ENCODE data around the gene TICRR. TPM values are rescaled to one million over a fixed set of nuclear protein-coding genes. Genes with fewer than 3 reads are reported as not detected.

Gene TICRR
- total and polyA plus RNA-seq, 2 of the 4 experiments (the other 2 are of a cell fraction): 3.0 to 4.2 TPM

- intact Hi-C loops (cut with micrococcal nuclease): no loop called here
- CTCF ChIA-PET: no interaction called here
These were observed 32.9 kb upstream of the TICRR start for GRCh38 chr15:89542369-89542768.

More at GRCh38 chr15:89542369-89542768, 32.9 kb upstream of the TICRR start:
- no peak overlapping the region for H3K23ac ChIP-seq (ENCODE audit: low read depth, low read length)
- H2BK120ac ChIP-seq (ENCODE audit: low read depth, low read length): no peak overlapping the region
- in situ Hi-C loops (cut with MboI; ENCODE audit: low sequenced_read_pairs): no loop called here
- H4K91ac ChIP-seq (ENCODE audit: insufficient read depth, low read depth, low read length): no peak overlapping the region
- no peak overlapping the region for H3K56ac ChIP-seq (ENCODE audit: extremely low read depth, insufficient read depth, low read length)
- peaks cover 4% of the 10 kb centered on the region; the same call in 1 of the 2 replicates for H3K9me3 ChIP-seq (ENCODE audit: control insufficient read depth, insufficient read depth, low read length)
- POLR2A ChIA-PET (ENCODE audit: unreplicated experiment): no interaction called here
- H2AK9ac ChIP-seq (replicated peaks; ENCODE audit: low read depth, low read length, poor library complexity): no peak overlapping the region
- no peaks in the 10 kb centered on the region for H3K4me1 ChIP-seq (ENCODE audit: control insufficient read depth, insufficient read depth, low read length)
- no peaks in the 10 kb centered on the region for H3K79me1 ChIP-seq (ENCODE audit: low read depth in 1 of 2, low read length in 2 of 2)
- peaks cover 16% of the 10 kb centered on the region for H3K27me3 ChIP-seq (ENCODE audit: control insufficient read depth, insufficient read depth, low read length)
- H2BK15ac ChIP-seq (ENCODE audit: low read depth, low read length): no peak overlapping the region
- no peaks in the 10 kb centered on the region for H3K9me1 ChIP-seq (ENCODE audit: insufficient read depth, low read length)
- ATAC-seq (ENCODE audit: low read depth) (no peak), DNase-seq (no peak)
- H3K9ac ChIP-seq (ENCODE audit: low read depth, low read length): no peak overlapping the region
- no peak overlapping the region for H4K8ac ChIP-seq (ENCODE audit: low read depth in 2 of 2, low read length in 2 of 2)
- BruUV-seq (replicated peaks): no TSS peak
- no peak overlapping the region for H2BK5ac ChIP-seq (ENCODE audit: low read depth, low read length, poor library complexity, severe bottlenecking)
- H3K4me2 ChIP-seq (ENCODE audit: low read depth, low read length): no peak overlapping the region
- H3K27ac ChIP-seq (ENCODE audit: insufficient read depth, low read length): no peak overlapping the region
- no peak for TF ChIP-seq POLR2A (IDR thresholded peaks at IDR 0.05; ENCODE audit: low read depth, low read length)
- dilution Hi-C loops (cut with HindIII; ENCODE audit: low sequenced_read_pairs, unreplicated experiment): no loop called here
- no peak overlapping the region for H3K14ac ChIP-seq (replicated peaks; ENCODE audit: low read depth, low read length)
- H4K20me1 ChIP-seq (ENCODE audit: insufficient read depth, low read length): no peaks in the 10 kb centered on the region
- H2AK5ac ChIP-seq (ENCODE audit: low read depth, low read length): no peak overlapping the region
- no peak overlapping the region for H3K4me3 ChIP-seq (ENCODE audit: insufficient read depth, low read depth, low read length)
- no peaks in the 10 kb centered on the region for H3K36me3 ChIP-seq (ENCODE audit: control insufficient read depth, insufficient read depth, low read length)
- no peak overlapping the region for H3K18ac ChIP-seq (ENCODE audit: low read depth, low read length)
- no peak overlapping the region for H3K4ac ChIP-seq (ENCODE audit: low read depth, low read length)
- no peak overlapping the region for H2BK20ac ChIP-seq (ENCODE audit: low read depth, low read length)
- WGBS, 2 experiments (ENCODE audit: extremely low coverage in 2 of 2, insufficient read length in 1 of 2): no CpG with 5 or more reads among the region's 3 CpGs
- H2AFZ ChIP-seq (replicated peaks; ENCODE audit: low read length, poor library complexity): no peak overlapping the region
- no peak overlapping the region for H4K5ac ChIP-seq (ENCODE audit: low read depth, low read length)
